OCI-LY7 (cell line): ENCODE data around the gene NSUN2. TPM values are rescaled to one million over a fixed set of nuclear protein-coding genes. Genes with fewer than 3 reads are reported as not detected.

ENCODE experiments used
- BruUV-seq: library from RNA; stranded (reverse); fragments of 400-500 nt; replicated peaks from 2 replicates; lab custom pipeline; 2021; lab: Mats Ljungman, UMichigan
- CTCF ChIA-PET: fragments of 300-600 bp; sonication (Branson Sonifier 250); formaldehyde crosslinking; loops from one replicate; lab custom pipeline; 2022; ENCODE audit warnings: antibody characterized with exemption; ENCODE audit not compliant: unreplicated experiment; lab: Charles Lee
- POLR2A ChIA-PET: fragments of 300-600 bp; sonication (Branson Sonifier 250); formaldehyde crosslinking; loops from one replicate; lab custom pipeline; 2022; ENCODE audit warnings: antibody characterized with exemption; lab: Charles Lee
- DNase-seq: peaks from one replicate; pipeline ENCODE4 v3.0.0-alpha.2; 2015; ENCODE audit warnings: low spot score
- H2AFZ ChIP-seq: fragments of 200-600 bp; sonication (generic), shearing (Covaris generic); 2 replicates; pipeline ENCODE4 v1.6.1; 2014; ENCODE audit warnings: mild to moderate bottlenecking, antibody characterized with exemption, low read length, moderate library complexity
- H3K27ac ChIP-seq: fragments of 200-600 bp; sonication (generic); 2 replicates; pipeline ENCODE4 v1.5.1; 2014; ENCODE audit warnings: mixed run types, low read depth, mild to moderate bottlenecking, moderate library complexity, low read length, inconsistent platforms; ENCODE audit not compliant: poor library complexity, severe bottlenecking
- H3K36me3 ChIP-seq: fragments of 200-600 bp; sonication (generic); 2 replicates; pipeline ENCODE4 v1.6.1; 2014; ENCODE audit warnings: mild to moderate bottlenecking, antibody characterized with exemption, low read length, moderate library complexity, mixed read lengths; ENCODE audit not compliant: insufficient read depth
- H3K4me1 ChIP-seq: fragments of 200-600 bp; sonication (generic); 2 replicates; pipeline ENCODE4 v1.5.1; 2014; ENCODE audit warnings: mild to moderate bottlenecking, low read length; ENCODE audit not compliant: insufficient read depth, poor library complexity, severe bottlenecking
- H3K4me2 ChIP-seq: fragments of 200-600 bp; sonication (generic); 2 replicates; pipeline ENCODE4 v1.6.1; 2014; ENCODE audit warnings: mild to moderate bottlenecking, low read length
- H3K4me3 ChIP-seq: fragments of 200-600 bp; sonication (generic); 2 replicates; pipeline ENCODE4 v1.5.1; 2014; ENCODE audit warnings: mild to moderate bottlenecking, low read depth, low read length; ENCODE audit not compliant: poor library complexity, severe bottlenecking
- H3K79me2 ChIP-seq: fragments of 200-600 bp; sonication (generic); 2 replicates; pipeline ENCODE4 v1.6.1; 2016; ENCODE audit warnings: low read depth, mild to moderate bottlenecking, low read length, moderate library complexity, mixed read lengths; ENCODE audit not compliant: insufficient read depth
- H3K9me2 ChIP-seq: fragments of 200-600 bp; sonication (generic); 2 replicates; pipeline ENCODE4 v1.6.1; 2016; ENCODE audit warnings: mild to moderate bottlenecking, low read length, mixed read lengths; ENCODE audit not compliant: insufficient read depth
- H3K9me3 ChIP-seq: fragments of 200-600 bp; sonication (generic); 2 replicates; pipeline ENCODE4 v1.6.1; 2014; ENCODE audit warnings: mild to moderate bottlenecking, mixed run types, low read length, mixed read lengths
- H4K20me1 ChIP-seq: fragments of 200-600 bp; sonication (generic); 2 replicates; pipeline ENCODE4 v1.6.1; 2014; ENCODE audit warnings: mild to moderate bottlenecking, antibody characterized with exemption, low read length, moderate library complexity, mixed read lengths; ENCODE audit not compliant: insufficient read depth
- EZH2phosphoT487 ChIP-seq: fragments of 200-600 bp; sonication (generic); IDR thresholded peaks from 2 replicates; pipeline ENCODE4 v1.6.1; 2018; ENCODE audit warnings: low read depth, borderline replicate concordance, mild to moderate bottlenecking, mixed run types, antibody characterized with exemption, low read length, moderate library complexity, mixed read lengths
- intact Hi-C: fragments of 100-400 bp; cut with micrococcal nuclease; formaldehyde crosslinking; loops from one replicate; pipeline ENCODE4 v1.10.0; 2022; ENCODE audit not compliant: unreplicated experiment
- total RNA-seq, 2 experiments: library from RNA; depleted of rRNA in 1 of 2; stranded (reverse); fragments of >200 nt in 1 of 2; shearing (Covaris generic) in 1 of 2; gene quantifications; 2 replicates each; pipeline ENCODE4 v1.2.3, GENCODE V29; 2014 to 2022
- TF ChIP-seq, protein P1 (sequence below): fragments of 200-600 bp; sonication (generic); conservative IDR thresholded peaks from 2 replicates; pipeline ENCODE4 v1.5.1; 2014; ENCODE audit warnings: mild to moderate bottlenecking, antibody characterized with exemption, low read length, moderate library complexity, mixed read lengths

NSUN2 gene
- total RNA-seq, 2 experiments from 2014 or later: 88.9 to 139 TPM

DNA sequence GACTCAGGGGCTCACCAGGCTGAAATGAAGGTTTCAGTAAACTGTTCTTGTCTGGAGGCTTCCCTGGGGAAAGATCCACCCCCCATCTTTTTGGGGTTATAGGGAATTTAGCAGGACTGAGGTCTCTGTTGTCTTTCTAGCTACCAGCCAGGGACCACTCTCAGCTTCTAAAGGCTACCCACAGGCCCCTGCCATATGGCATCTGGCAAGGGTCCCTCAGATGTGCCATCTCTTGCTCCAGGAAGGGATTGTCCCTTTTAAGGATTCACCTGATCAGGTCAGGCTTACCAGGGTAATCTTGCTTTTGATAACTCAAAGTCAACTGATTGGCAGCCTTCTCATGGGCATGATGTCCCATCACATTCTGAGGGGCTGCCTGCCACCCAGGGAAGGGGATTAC is 65.0 kb downstream of the NSUN2 start:
- no peaks in the 10 kb centered on the region for H3K36me3 ChIP-seq
- ChIA-PET POLR2A (no interaction called here), CTCF (no interaction called here)
- H3K27ac ChIP-seq: no peak overlapping the region
- DNase-seq: no peak
- no peaks in the 10 kb centered on the region for H3K9me3 ChIP-seq
- BruUV-seq: no TSS peak
- no peak overlapping the region for H2AFZ ChIP-seq
- no peaks in the 10 kb centered on the region for H3K9me2 ChIP-seq
- TF ChIP-seq, protein P1, sequence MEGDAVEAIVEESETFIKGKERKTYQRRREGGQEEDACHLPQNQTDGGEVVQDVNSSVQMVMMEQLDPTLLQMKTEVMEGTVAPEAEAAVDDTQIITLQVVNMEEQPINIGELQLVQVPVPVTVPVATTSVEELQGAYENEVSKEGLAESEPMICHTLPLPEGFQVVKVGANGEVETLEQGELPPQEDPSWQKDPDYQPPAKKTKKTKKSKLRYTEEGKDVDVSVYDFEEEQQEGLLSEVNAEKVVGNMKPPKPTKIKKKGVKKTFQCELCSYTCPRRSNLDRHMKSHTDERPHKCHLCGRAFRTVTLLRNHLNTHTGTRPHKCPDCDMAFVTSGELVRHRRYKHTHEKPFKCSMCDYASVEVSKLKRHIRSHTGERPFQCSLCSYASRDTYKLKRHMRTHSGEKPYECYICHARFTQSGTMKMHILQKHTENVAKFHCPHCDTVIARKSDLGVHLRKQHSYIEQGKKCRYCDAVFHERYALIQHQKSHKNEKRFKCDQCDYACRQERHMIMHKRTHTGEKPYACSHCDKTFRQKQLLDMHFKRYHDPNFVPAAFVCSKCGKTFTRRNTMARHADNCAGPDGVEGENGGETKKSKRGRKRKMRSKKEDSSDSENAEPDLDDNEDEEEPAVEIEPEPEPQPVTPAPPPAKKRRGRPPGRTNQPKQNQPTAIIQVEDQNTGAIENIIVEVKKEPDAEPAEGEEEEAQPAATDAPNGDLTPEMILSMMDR: no peak
- no peak for TF ChIP-seq EZH2phosphoT487
- intact Hi-C loops: no loop called here
- H3K4me2 ChIP-seq: no peak overlapping the region
- no peaks in the 10 kb centered on the region for H3K4me1 ChIP-seq
- no peak overlapping the region for H3K4me3 ChIP-seq
- no peaks in the 10 kb centered on the region for H3K79me2 ChIP-seq
- H4K20me1 ChIP-seq: no peaks in the 10 kb centered on the region

DNA sequence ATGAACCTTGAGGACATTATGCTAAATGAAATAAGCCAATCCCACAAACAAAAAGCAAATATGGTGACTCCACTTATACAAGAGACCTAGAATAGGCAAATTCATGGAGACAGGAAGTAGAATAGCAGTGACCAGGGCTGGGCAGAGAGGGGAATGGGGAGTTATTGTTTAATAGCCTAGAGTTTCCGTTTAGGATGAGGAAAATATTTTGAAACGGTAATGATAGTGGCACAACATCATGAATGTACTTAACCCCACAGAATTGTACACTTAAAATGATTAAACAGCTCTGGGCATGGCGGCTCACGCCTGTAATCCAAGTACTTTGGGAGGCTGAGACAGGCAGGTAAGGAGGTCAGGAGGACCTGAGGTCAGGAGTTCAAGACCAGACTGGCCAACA is 65.8 kb downstream of the NSUN2 start:
- H2AFZ ChIP-seq: no peak overlapping the region
- no peaks in the 10 kb centered on the region for H3K79me2 ChIP-seq
- no peaks in the 10 kb centered on the region for H3K9me2 ChIP-seq
- TF ChIP-seq, protein P1: no peak
- ChIA-PET CTCF (no interaction called here), POLR2A (no interaction called here)
- H3K4me1 ChIP-seq: no peaks in the 10 kb centered on the region
- no peak overlapping the region for H3K4me3 ChIP-seq
- H3K9me3 ChIP-seq: no peaks in the 10 kb centered on the region
- H3K27ac ChIP-seq: no peak overlapping the region
- no peaks in the 10 kb centered on the region for H3K36me3 ChIP-seq
- DNase-seq: no peak
- intact Hi-C loops: no loop called here
- BruUV-seq: no TSS peak
- H3K4me2 ChIP-seq: no peak overlapping the region
- no peaks in the 10 kb centered on the region for H4K20me1 ChIP-seq

DNA sequence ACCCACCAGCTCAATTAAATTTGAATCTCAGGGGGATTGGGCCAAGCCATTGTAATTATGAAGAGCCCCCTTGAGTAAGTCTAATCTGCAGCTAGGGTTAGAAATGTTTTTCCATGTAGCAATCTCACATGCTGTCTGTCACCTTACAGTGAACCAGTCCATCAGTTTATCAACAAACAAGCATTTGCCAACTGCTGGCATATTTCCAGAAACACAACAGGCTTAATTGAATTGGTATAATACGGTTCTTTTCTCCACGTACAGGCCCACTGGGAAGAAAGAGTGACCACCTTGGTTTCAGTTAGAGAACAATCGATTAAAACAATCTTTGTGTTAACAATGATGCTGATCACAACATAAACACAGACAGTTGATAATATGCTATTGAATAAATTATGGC is 67.4 kb downstream of the NSUN2 start:
- ChIA-PET CTCF (no interaction called here), POLR2A (no interaction called here)
- intact Hi-C loops: no loop called here

More for the DNA sequence above, 67.4 kb downstream of the NSUN2 start:
- Histone ChIP-seq H3K9me3 (no peaks in the 10 kb centered on the region), H3K4me3 (no peak overlapping the region), H2AFZ (no peak overlapping the region), H3K79me2 (no peaks in the 10 kb centered on the region), H3K36me3 (no peaks in the 10 kb centered on the region), H3K4me1 (no peaks in the 10 kb centered on the region), H3K9me2 (no peaks in the 10 kb centered on the region), H4K20me1 (no peaks in the 10 kb centered on the region), H3K27ac (no peak overlapping the region), H3K4me2 (no peak overlapping the region)
- TF ChIP-seq EZH2phosphoT487: no peak
- TF ChIP-seq, protein P1: no peak
- DNase-seq: no peak
- no TSS peak for BruUV-seq
